Stomach (tissue), 4 donors: Measurements from ENCODE around the gene PCDH20.

Experiments
- POLR2A ChIP-seq, 4 donors: fragments of 450-650 bp; IDR thresholded peaks; one replicate each; pipeline ENCODE4 v1.6.1; 2016; ENCODE audit warnings: antibody characterized with exemption in 4 of 4, control low read depth in 2 of 4, mild to moderate bottlenecking in 1 of 4, moderate library complexity in 1 of 4
- TF ChIP-seq, protein P1 (sequence below), 7 experiments: fragments of 450-650 bp in 4 of 7; fragments of 200-600 bp in 3 of 7; sonication (generic) in 3 of 7; IDR thresholded peaks; one replicate each; pipeline ENCODE4 v1.5.1; 2016 to 2019; ENCODE audit warnings: antibody characterized with exemption in 7 of 7, control low read depth in 2 of 7, mild to moderate bottlenecking in 1 of 7

DNA sequence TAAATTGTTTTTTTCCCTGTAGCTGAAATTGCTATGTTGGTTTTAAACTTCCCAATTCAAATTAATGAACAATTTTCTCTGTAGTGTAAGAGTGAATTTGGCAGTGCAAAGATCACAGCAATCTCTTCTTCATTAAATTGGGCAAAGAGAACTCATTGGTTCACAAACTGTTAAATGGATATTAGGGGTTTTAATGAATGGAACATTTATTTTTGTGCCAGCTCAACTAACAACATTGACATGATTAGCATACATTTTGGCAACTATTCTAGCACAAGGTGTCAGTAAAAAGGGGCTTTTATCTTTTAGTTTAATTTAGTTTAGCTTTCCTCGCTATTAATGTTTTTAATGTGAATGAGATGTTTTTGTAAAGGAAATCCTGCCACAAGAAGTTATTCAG, 7.1 kb downstream of the PCDH20 start:
- TF ChIP-seq, protein P1, sequence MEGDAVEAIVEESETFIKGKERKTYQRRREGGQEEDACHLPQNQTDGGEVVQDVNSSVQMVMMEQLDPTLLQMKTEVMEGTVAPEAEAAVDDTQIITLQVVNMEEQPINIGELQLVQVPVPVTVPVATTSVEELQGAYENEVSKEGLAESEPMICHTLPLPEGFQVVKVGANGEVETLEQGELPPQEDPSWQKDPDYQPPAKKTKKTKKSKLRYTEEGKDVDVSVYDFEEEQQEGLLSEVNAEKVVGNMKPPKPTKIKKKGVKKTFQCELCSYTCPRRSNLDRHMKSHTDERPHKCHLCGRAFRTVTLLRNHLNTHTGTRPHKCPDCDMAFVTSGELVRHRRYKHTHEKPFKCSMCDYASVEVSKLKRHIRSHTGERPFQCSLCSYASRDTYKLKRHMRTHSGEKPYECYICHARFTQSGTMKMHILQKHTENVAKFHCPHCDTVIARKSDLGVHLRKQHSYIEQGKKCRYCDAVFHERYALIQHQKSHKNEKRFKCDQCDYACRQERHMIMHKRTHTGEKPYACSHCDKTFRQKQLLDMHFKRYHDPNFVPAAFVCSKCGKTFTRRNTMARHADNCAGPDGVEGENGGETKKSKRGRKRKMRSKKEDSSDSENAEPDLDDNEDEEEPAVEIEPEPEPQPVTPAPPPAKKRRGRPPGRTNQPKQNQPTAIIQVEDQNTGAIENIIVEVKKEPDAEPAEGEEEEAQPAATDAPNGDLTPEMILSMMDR (IDR thresholded peaks at IDR 0.05) = no peak
- TF ChIP-seq POLR2A (IDR thresholded peaks at IDR 0.05) = no peak
